ENCODE measurements around the gene UBE2H. TPM values are rescaled to one million over a fixed set of nuclear protein-coding genes. Genes with fewer than 3 reads are reported as not detected.

Gene UBE2H
- total and polyA plus RNA-seq, 10 of the 15 experiments (the other 5 are each of a cell fraction or from before 2014, with no cell fraction given), result 15.6 to 75.5 (median 32.8) TPM

GRCh38 chr7:129845178-129845971, 107.4 kb downstream of the UBE2H start (continued):
- TF ChIP-seq ZBTB4 (CRISPR knock-in tag; IDR thresholded peaks at IDR 0.05) (no peak), SREBF2 (IDR thresholded peaks at IDR 0.05; ENCODE audit: low read length) (no peak), NBN (IDR thresholded peaks at IDR 0.05) (no peak), MXI1 (IDR thresholded peaks at IDR 0.05; ENCODE audit: low read depth, low read length) (no peak), BCL11A (IDR thresholded peaks at IDR 0.05; ENCODE audit: low read depth, low read length) (no peak)

GRCh38 chr7:129843978-129844840, 108.6 kb downstream of the UBE2H start:
- Histone ChIP-seq H2AFZ (ENCODE audit: control insufficient read depth, low read depth, low read length) (no peak overlapping the region), H3K79me2 (ENCODE audit: control insufficient read depth, insufficient read depth, low read length) (no peaks in the 10 kb centered on the region), H3K9ac (ENCODE audit: control insufficient read depth, insufficient read depth, low read length) (no peak overlapping the region), H3K4me3 (no peak overlapping the region), H3K36me3 (ENCODE audit: control insufficient read depth in 2 of 2, insufficient read depth in 2 of 2, low read length in 1 of 2) (peaks cover 0 to 5% of the 10 kb centered on the region in 2 experiments; a peak in 1 of 4 replicates), H3K27me3 (replicated peaks in 1 of 2; ENCODE audit: control insufficient read depth in 2 of 2, insufficient read depth in 2 of 2, low read length in 1 of 2) (no peaks in the 10 kb centered on the region), H4K20me1 (ENCODE audit: control insufficient read depth, insufficient read depth) (no peaks in the 10 kb centered on the region), H3K4me1 (ENCODE audit: control insufficient read depth, insufficient read depth, low read length) (peaks cover 8% of the 10 kb centered on the region; the same call in 1 of the 2 replicates), H3K9me3 (replicated peaks; ENCODE audit: control insufficient read depth, insufficient read depth, low read length) (no peaks in the 10 kb centered on the region), H3K4me2 (ENCODE audit: control insufficient read depth, insufficient read depth) (no peak overlapping the region), H3K27ac (ENCODE audit: control insufficient read depth, insufficient read depth) (no peak overlapping the region; the same call in 1 of the 2 replicates)
- SMC1A ChIA-PET (ENCODE audit: uncharacterized antibody, unreplicated experiment), result interaction anchor here (0.6 to 2.1 kb wide), 7 partner anchors 12 to 168 kb away, joined by 3 to 12 read pairs (median 4); no protein-coding TSS in a partner anchor
- WGBS (ENCODE audit: insufficient coverage, insufficient replicate concordance, low lambda C conversion rate, missing lambda C conversion rate), result 75% methylated on average over 7 of the region's 7 CpGs
- in situ Hi-C loops (cut with MboI) (no loop called here), intact Hi-C loops (cut with micrococcal nuclease; ENCODE audit: unreplicated experiment) (no loop called here)
- POLR2A ChIA-PET, result no interaction called here
- ATAC-seq, result no peak
- no peak for DNase-seq (ENCODE audit: low read depth, low spot score)
- CTCF ChIA-PET, result interaction anchor here (0.9 to 2.2 kb wide), 3 partner anchors 14 to 108 kb away, joined by 3 to 10 read pairs (median 8); no protein-coding TSS in a partner anchor
- no TSS peak for BruUV-seq (replicated peaks)
- RAD21 ChIA-PET (ENCODE audit: unreplicated experiment), result interaction anchor here (0.6 kb wide), 1 partner anchor 166 kb away, joined by 5 read pairs; no protein-coding TSS in a partner anchor
- no peak for FAIRE-seq
- TF ChIP-seq LARP7 (IDR thresholded peaks at IDR 0.05) (no peak), STAT3 (IDR thresholded peaks at IDR 0.05; ENCODE audit: low read depth, low read length) (no peak), BCL3 (IDR thresholded peaks at IDR 0.05; ENCODE audit: borderline replicate concordance, insufficient read depth, low read depth, low read length, poor library complexity, severe bottlenecking) (no peak), CEBPB (IDR thresholded peaks at IDR 0.05; ENCODE audit: borderline replicate concordance in 1 of 2, low read depth in 2 of 2, low read length in 2 of 2) (no peak), ZNF622 (IDR thresholded peaks at IDR 0.05) (no peak)
- TF ChIP-seq, protein P1, sequence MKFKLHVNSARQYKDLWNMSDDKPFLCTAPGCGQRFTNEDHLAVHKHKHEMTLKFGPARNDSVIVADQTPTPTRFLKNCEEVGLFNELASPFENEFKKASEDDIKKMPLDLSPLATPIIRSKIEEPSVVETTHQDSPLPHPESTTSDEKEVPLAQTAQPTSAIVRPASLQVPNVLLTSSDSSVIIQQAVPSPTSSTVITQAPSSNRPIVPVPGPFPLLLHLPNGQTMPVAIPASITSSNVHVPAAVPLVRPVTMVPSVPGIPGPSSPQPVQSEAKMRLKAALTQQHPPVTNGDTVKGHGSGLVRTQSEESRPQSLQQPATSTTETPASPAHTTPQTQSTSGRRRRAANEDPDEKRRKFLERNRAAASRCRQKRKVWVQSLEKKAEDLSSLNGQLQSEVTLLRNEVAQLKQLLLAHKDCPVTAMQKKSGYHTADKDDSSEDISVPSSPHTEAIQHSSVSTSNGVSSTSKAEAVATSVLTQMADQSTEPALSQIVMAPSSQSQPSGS (IDR thresholded peaks at IDR 0.05; ENCODE audit: low read length), result no peak

All from GM12878 (cell line).